Liver (tissue), 3 donors: ENCODE data around the gene AATK.

Experiments used
- HNF4A ChIP-seq, 2 donors: conservative IDR thresholded peaks; 2 replicates each; pipeline ENCODE4 v1.6.1; 2016; ENCODE audit warnings: antibody characterized with exemption in 2 of 2, mild to moderate bottlenecking in 2 of 2
- JUND ChIP-seq, 2 donors: IDR thresholded peaks; 2 replicates each; pipeline ENCODE4 v1.6.1; 2016; ENCODE audit warnings: antibody characterized with exemption in 2 of 2
- TAF1 ChIP-seq: conservative IDR thresholded peaks from 2 replicates; pipeline ENCODE4 v1.6.1; 2016; ENCODE audit warnings: antibody characterized with exemption, mild to moderate bottlenecking
- ZBTB33 ChIP-seq: IDR thresholded peaks from 2 replicates; pipeline ENCODE4 v1.6.1; 2016; ENCODE audit warnings: antibody characterized with exemption
- TF ChIP-seq, protein P1 (sequence below): fragments of 150-350 bp; IDR thresholded peaks from 2 replicates; pipeline ENCODE4 v1.5.1; 2017; ENCODE audit warnings: improper control_type of control experiment, low read depth, low read length; ENCODE audit not compliant: missing input control
- TF ChIP-seq, protein P2 (sequence below): IDR thresholded peaks from 2 replicates; pipeline ENCODE4 v1.6.1; 2016; ENCODE audit warnings: antibody characterized with exemption
- donor health status: healthy.
- donor health status: healthy.

DNA sequence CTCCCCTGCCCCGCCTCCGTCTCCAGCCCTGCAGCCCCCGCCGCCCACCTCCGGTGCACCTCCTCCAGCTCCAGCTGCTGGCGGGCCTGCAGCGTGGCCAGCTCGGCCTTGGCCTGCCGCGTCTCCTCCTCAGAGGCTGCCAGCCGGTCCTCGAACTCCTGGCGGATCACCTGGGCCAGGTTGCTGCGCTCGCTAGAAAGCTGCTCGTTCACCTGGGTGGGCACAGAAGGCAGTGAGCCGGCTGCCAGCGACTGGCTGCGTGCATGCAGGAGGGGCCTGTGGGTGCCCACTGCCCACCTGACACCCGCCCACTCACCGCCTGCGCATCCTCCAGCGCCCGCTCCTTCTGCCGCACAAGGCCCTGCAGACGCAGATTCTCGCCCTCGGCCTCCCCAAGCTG is 24.6 kb upstream of the AATK start:
- TF ChIP-seq TAF1 (no peak), ZBTB33 (no peak), JUND (IDR thresholded peaks at IDR 0.05) (no peak), HNF4A (conservative IDR thresholded peaks at IDR 0.05) (no peak)
- TF ChIP-seq, protein P1, sequence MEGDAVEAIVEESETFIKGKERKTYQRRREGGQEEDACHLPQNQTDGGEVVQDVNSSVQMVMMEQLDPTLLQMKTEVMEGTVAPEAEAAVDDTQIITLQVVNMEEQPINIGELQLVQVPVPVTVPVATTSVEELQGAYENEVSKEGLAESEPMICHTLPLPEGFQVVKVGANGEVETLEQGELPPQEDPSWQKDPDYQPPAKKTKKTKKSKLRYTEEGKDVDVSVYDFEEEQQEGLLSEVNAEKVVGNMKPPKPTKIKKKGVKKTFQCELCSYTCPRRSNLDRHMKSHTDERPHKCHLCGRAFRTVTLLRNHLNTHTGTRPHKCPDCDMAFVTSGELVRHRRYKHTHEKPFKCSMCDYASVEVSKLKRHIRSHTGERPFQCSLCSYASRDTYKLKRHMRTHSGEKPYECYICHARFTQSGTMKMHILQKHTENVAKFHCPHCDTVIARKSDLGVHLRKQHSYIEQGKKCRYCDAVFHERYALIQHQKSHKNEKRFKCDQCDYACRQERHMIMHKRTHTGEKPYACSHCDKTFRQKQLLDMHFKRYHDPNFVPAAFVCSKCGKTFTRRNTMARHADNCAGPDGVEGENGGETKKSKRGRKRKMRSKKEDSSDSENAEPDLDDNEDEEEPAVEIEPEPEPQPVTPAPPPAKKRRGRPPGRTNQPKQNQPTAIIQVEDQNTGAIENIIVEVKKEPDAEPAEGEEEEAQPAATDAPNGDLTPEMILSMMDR: no peak
- TF ChIP-seq, protein P2, sequence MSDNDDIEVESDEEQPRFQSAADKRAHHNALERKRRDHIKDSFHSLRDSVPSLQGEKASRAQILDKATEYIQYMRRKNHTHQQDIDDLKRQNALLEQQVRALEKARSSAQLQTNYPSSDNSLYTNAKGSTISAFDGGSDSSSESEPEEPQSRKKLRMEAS: no peak
